Spleen (tissue), 11 donors: Measurements from ENCODE around the gene NUAK1. TPM values are rescaled to one million over a fixed set of nuclear protein-coding genes. Genes with fewer than 3 reads are reported as not detected.
"Not testable (repeated sequence)": the region's sequence is repeated elsewhere in the genome, so short reads cannot be mapped to it uniquely, and the experiment has no call there.

Experiments used
- DNase-seq: peaks from one replicate; pipeline ENCODE4 v3.0.0-alpha.2; 2020
- H3K27ac ChIP-seq, 8 donors: fragments of 200-600 bp; sonication (generic) in 7 of 8; 1 replicate in 4 of 8; 2 replicates in 4 of 8; pipeline versions ENCODE4 v1.5.0 to v1.8.0; 2016 to 2021; ENCODE audit warnings: inconsistent platforms in 4 of 8, mild to moderate bottlenecking in 4 of 8, moderate library complexity in 1 of 8
- H3K27me3 ChIP-seq, 7 donors: fragments of 200-600 bp; sonication (generic) in 6 of 7; replicated peaks in 1 of 7; 1 replicate in 4 of 7; 2 replicates in 3 of 7; pipeline versions ENCODE4 v1.5.0 to v1.8.0; 2016 to 2021; ENCODE audit warnings: inconsistent platforms in 3 of 7, mild to moderate bottlenecking in 1 of 7
- H3K36me3 ChIP-seq, 6 donors: fragments of 200-600 bp; sonication (generic) in 5 of 6; 1 replicate in 4 of 6; 2 replicates in 2 of 6; pipeline versions ENCODE4 v1.5.0 to v1.8.0; 2016 to 2021; ENCODE audit warnings: inconsistent platforms in 2 of 6
- H3K4me1 ChIP-seq, 6 donors: fragments of 200-600 bp; sonication (generic) in 5 of 6; 1 replicate in 3 of 6; 2 replicates in 3 of 6; pipeline versions ENCODE4 v1.5.0 to v1.8.0; 2016 to 2021; ENCODE audit warnings: inconsistent platforms in 3 of 6
- H3K4me3 ChIP-seq, 8 donors: fragments of 200-600 bp; sonication (generic) in 7 of 8; 1 replicate in 4 of 8; 2 replicates in 4 of 8; pipeline versions ENCODE4 v1.5.0 to v1.8.0; 2016 to 2021; ENCODE audit warnings: inconsistent platforms in 4 of 8, mild to moderate bottlenecking in 4 of 8, moderate library complexity in 2 of 8
- H3K9me3 ChIP-seq, 8 donors: fragments of 200-600 bp; sonication (generic) in 7 of 8; 1 replicate in 4 of 8; 2 replicates in 4 of 8; pipeline versions ENCODE4 v1.5.0 to v1.8.0; 2016 to 2021; ENCODE audit warnings: inconsistent platforms in 4 of 8
- POLR2A ChIP-seq, 3 donors: fragments of 450-650 bp; IDR thresholded peaks; one replicate each; pipeline ENCODE4 v1.5.1; 2017; ENCODE audit warnings: antibody characterized with exemption in 3 of 3, mild to moderate bottlenecking in 1 of 3
- POLR2AphosphoS5 ChIP-seq, 3 donors: sonication (generic); formaldehyde crosslinking; IDR thresholded peaks; one replicate each; pipeline ENCODE4 v1.5.1; 2017; ENCODE audit warnings: antibody characterized with exemption in 3 of 3
- WGBS, 5 donors: extraction: QIAGEN DNeasy Blood & Tissue Kit in 3 of 5; methylation state at CpG; one replicate each; pipeline versions ENCODE4 v1.1.5 to v1.1.7; 2013 to 2018; 5-methylcytosine and 5-hydroxymethylcytosine counted together
- intact Hi-C: fragments of 100-400 bp; cut with DNase I; formaldehyde crosslinking; loops from one replicate; pipeline ENCODE4 v1.15.0; 2023; ENCODE audit warnings: low total_unique reads
- polyA plus RNA-seq, 3 donors: library from polyadenylated mRNA; stranded (reverse); fragments of 200-250 nt; gene quantifications; one replicate each; pipeline ENCODE4 v1.2.1, GENCODE V29; 2013
- total RNA-seq, 7 donors: library from RNA; depleted of rRNA in 3 of 7; stranded (reverse); fragments of >200 nt in 3 of 7; fragmentation: NEBNext Ultra II Directional in 4 of 7; extraction: Animal tissue kit (Norgen Biotek cat#: 25700) in 4 of 7; gene quantifications; one replicate each; pipeline versions ENCODE4 v1.1.0 to v1.2.1, GENCODE V29; 2016 to 2021
- TF ChIP-seq, protein P1 (sequence below), 11 experiments: fragments of 200-600 bp in 7 of 11; fragments of 450-650 bp in 4 of 11; sonication (generic) in 4 of 11; IDR thresholded peaks in 8 of 11; conservative IDR thresholded peaks in 3 of 11; 1 replicate in 7 of 11; 2 replicates in 4 of 11; pipeline versions ENCODE4 v1.4.0 to v1.8.0; 2016 to 2021; ENCODE audit warnings: antibody characterized with exemption in 11 of 11, inconsistent platforms in 4 of 11, mild to moderate bottlenecking in 1 of 11
- donor health status: healthy with polysubstance abuse.
- donor health status: DM: no; HTN: no; CAD: no; lungs with moderate emphysema.
- donor health status: DM: no; HTN: no; CAD: no.
- donor health status: Bipolar disorder and iron deficiency.
- donor health status: healthy.
- donor health status: DM: no; HTN: no; CAD: no.
- donor health status: DM: yes; HTN: yes; CAD: no.

Gene NUAK1
- total and polyA plus RNA-seq, 10 donors = 0.20 to 3.3 (median 1.2) TPM

GRCh38 chr12:106021516-106021915, 117.2 kb downstream of the NUAK1 start:
- intact Hi-C loops = no loop called here
- Histone ChIP-seq H3K27ac (no peak overlapping the region), H3K36me3 (no peaks in the 10 kb centered on the region), H3K4me3 (no peak overlapping the region), H3K4me1 (peaks cover 0 to 12% (median 3%) of the 10 kb centered on the region in 6 donors), H3K9me3 (peaks cover 0 to 24% (median 20%) of the 10 kb centered on the region in 8 donors), H3K27me3 (peaks cover 0 to 36% (median 0%) of the 10 kb centered on the region in 7 donors)
- DNase-seq = no peak
- WGBS, 5 donors = 18 to 30% (median 24%) methylated on average over 5 of the region's 5 CpGs
- TF ChIP-seq POLR2A (IDR thresholded peaks at IDR 0.05) = no peak
- TF ChIP-seq, protein P1, sequence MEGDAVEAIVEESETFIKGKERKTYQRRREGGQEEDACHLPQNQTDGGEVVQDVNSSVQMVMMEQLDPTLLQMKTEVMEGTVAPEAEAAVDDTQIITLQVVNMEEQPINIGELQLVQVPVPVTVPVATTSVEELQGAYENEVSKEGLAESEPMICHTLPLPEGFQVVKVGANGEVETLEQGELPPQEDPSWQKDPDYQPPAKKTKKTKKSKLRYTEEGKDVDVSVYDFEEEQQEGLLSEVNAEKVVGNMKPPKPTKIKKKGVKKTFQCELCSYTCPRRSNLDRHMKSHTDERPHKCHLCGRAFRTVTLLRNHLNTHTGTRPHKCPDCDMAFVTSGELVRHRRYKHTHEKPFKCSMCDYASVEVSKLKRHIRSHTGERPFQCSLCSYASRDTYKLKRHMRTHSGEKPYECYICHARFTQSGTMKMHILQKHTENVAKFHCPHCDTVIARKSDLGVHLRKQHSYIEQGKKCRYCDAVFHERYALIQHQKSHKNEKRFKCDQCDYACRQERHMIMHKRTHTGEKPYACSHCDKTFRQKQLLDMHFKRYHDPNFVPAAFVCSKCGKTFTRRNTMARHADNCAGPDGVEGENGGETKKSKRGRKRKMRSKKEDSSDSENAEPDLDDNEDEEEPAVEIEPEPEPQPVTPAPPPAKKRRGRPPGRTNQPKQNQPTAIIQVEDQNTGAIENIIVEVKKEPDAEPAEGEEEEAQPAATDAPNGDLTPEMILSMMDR (IDR thresholded peaks at IDR 0.05 in 8 of 11, conservative IDR thresholded peaks at IDR 0.05 in 3 of 11) = no peak
- no peak for TF ChIP-seq POLR2AphosphoS5 (IDR thresholded peaks at IDR 0.05)

- intact Hi-C loops = no loop called here
- Histone ChIP-seq H3K27ac (no peak overlapping the region), H3K9me3 (peaks cover 0 to 24% (median 20%) of the 10 kb centered on the region in 8 donors), H3K36me3 (no peaks in the 10 kb centered on the region), H3K4me3 (no peak overlapping the region), H3K27me3 (peaks cover 0 to 36% (median 0%) of the 10 kb centered on the region in 7 donors), H3K4me1 (peaks cover 0 to 12% (median 3%) of the 10 kb centered on the region in 6 donors)
- DNase-seq = no peak
- TF ChIP-seq POLR2AphosphoS5 (IDR thresholded peaks at IDR 0.05) = no peak
- no peak for TF ChIP-seq POLR2A (IDR thresholded peaks at IDR 0.05)
- TF ChIP-seq, protein P1 (IDR thresholded peaks at IDR 0.05 in 8 of 11, conservative IDR thresholded peaks at IDR 0.05 in 3 of 11) = no peak
- WGBS, 5 donors = 64 to 92% (median 84%) methylated on average over 3 of the region's 3 CpGs
Observed at GRCh38 chr12:106020736-106021135, 118.0 kb downstream of the NUAK1 start.

GRCh38 chr12:106019144-106019543, 119.6 kb downstream of the NUAK1 start:
- DNase-seq = no peak
- Histone ChIP-seq H3K4me1 (peaks cover 0 to 12% (median 3%) of the 10 kb centered on the region in 6 donors), H3K4me3 (no peak overlapping the region), H3K9me3 (peaks cover 0 to 24% (median 20%) of the 10 kb centered on the region in 8 donors), H3K36me3 (no peaks in the 10 kb centered on the region), H3K27ac (no peak overlapping the region), H3K27me3 (peaks cover 0 to 39% (median 0%) of the 10 kb centered on the region in 7 donors)
- TF ChIP-seq, protein P1 (IDR thresholded peaks at IDR 0.05 in 8 of 11, conservative IDR thresholded peaks at IDR 0.05 in 3 of 11) = no peak
- TF ChIP-seq POLR2AphosphoS5 (IDR thresholded peaks at IDR 0.05) (no peak), POLR2A (IDR thresholded peaks at IDR 0.05) (no peak)
- intact Hi-C loops = no loop called here
- WGBS, 5 donors = 71 to 90% (median 78%) methylated on average over 2 of the region's 2 CpGs

- intact Hi-C loops = no loop called here
- no peak for DNase-seq
- H3K9me3 ChIP-seq = peaks cover 0 to 24% (median 20%) of the 10 kb centered on the region in 8 donors
- no peaks in the 10 kb centered on the region for H3K36me3 ChIP-seq
- TF ChIP-seq POLR2A (IDR thresholded peaks at IDR 0.05) (no peak), POLR2AphosphoS5 (IDR thresholded peaks at IDR 0.05) (no peak)
- TF ChIP-seq, protein P1 (IDR thresholded peaks at IDR 0.05 in 8 of 11, conservative IDR thresholded peaks at IDR 0.05 in 3 of 11) = no peak
- WGBS, 5 donors = 79 to 96% (median 94%) methylated on average over 1 of the region's 1 CpG
- peaks cover 0 to 38% (median 0%) of the 10 kb centered on the region in 7 donors for H3K27me3 ChIP-seq
- H3K4me1 ChIP-seq = peaks cover 0 to 12% (median 3%) of the 10 kb centered on the region in 6 donors
- no peak overlapping the region for H3K27ac ChIP-seq
- H3K4me3 ChIP-seq = no peak overlapping the region
Observed at GRCh38 chr12:106018286-106018685, 120.5 kb downstream of the NUAK1 start.

DNA sequence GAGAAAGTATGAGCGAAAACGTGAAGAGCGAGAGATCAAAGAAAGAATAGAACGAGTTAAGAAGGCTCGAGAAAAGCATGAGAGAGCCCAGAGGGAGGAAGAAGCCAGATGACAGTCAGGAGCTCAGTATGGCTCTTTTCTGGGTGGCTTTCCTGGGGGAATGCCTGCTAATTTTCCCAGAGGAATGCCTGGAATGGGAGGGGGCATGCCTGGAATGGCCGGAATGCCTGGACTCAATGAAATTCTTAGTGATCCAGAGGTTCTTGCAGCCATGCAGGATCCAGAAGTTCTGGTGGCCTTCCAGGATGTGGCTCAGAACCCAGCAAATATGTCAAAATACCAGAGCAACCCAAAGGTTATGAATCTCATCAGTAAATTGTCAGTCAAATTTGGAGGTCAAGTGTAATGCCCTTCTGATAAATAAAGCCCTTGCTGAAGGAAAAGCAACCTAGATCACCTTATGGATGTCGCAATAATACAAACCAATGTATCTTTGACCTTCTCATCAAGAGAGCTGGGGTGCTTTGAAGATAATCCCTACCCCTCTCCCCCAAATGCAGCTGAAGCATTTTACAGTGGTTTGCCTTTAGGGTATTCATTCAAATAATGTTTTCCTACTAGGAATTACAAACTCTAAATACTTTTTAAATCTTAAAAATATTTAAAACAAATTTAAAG, 122.0 kb downstream of the NUAK1 start:
- H3K9me3 ChIP-seq = peaks cover 0 to 24% (median 20%) of the 10 kb centered on the region in 8 donors
- WGBS, 5 donors = 86 to 93% (median 89%) methylated on average over 7 of the region's 7 CpGs
- DNase-seq, H3K27ac ChIP-seq, H3K4me3 ChIP-seq, intact Hi-C loops, H3K36me3 ChIP-seq, H3K4me1 ChIP-seq: not testable (repeated sequence)
- peaks cover 0 to 38% (median 0%) of the 10 kb centered on the region in 7 donors for H3K27me3 ChIP-seq
